Amygdala (tissue), 56 donors: ENCODE results near the gene WNT3.
A peak's percentile ranks its signal among the peaks of the same experiment; 100 is the strongest.

ENCODE experiments used
- DNase-seq, 56 donors: peaks; one replicate each; lab custom pipeline; 2025; lab: John Stamatoyannopoulos, UW

The WNT3 gene

DNA sequence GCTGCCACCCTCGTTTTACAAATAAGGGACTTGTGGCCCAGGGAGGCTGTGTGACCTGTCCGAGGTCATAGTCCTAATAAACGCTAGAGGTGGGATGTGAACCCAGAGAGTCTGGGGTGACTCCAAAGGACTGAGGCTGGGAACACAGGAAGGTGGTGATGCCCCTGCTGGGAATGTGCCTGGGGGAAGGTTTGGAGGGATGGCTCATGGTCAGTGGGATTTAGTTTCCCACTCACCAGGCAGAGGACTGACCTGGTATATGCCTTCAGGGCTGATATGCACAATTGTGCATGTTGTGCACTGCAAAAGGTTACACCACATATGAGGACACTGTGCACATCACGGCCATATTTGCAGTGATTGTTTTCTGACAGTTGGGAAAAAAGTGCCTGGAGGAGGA, 19.0 kb upstream of the WNT3 start:
- DNase-seq, result no peak

DNA sequence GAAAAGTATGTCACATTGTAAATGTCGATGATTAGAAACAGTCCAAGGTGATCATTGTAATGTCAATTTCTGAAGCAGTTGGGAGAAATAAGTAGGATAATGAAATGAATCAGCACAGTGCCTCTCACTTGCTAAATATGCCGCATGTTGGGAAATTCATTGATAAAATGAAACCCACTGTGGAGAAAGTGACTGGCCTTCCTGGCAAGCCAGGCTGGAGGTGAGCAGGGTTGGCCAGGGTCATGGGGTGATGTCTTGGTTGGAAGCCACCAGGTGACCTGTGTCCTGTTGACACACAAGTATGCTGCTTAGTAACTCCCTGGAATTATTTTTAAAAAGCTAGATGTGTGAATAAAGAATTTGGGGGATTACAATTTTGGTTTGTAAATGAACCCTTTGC, 18.0 kb upstream of the WNT3 start:
- DNase-seq, result no peak

DNA sequence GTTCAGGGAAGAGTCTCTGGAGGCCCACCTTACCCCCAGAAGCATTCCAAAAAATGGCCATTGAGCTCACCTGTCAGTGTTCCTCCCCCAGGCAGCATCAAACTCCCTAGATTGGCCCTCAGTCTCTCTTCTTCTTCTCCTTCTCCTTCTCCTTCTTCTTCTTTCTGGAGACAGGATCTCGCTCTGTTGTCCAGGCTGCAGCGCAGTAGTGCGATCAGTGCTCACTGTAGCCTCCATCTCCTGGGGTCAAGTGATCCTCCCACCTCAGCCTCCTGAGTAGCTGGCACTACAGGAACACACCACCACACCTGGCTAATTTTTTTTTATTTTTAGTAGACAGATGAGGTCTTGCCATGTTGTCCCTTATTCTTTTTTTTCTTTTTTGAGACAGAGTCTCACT, 16.4 kb upstream of the WNT3 start:
- no peak for DNase-seq

DNA sequence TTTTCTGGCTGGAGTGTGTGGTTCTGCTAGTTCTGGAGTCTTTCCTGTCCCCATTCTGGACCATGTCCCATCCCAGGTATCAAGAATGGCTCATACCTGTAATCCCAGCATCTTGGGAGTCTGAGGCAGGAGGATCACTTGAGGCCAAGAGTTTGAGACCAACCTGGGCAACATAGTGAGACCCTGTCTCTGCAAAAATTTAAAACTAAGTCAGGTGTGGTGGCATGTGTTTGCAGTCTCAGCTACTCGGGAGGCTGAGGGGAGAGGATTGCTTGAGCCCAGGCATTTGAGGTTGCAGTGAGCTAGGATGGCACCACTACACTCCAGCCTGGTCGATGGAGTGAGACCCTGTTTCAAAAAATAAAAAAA, 15.3 kb upstream of the WNT3 start:
- no peak for DNase-seq

DNA sequence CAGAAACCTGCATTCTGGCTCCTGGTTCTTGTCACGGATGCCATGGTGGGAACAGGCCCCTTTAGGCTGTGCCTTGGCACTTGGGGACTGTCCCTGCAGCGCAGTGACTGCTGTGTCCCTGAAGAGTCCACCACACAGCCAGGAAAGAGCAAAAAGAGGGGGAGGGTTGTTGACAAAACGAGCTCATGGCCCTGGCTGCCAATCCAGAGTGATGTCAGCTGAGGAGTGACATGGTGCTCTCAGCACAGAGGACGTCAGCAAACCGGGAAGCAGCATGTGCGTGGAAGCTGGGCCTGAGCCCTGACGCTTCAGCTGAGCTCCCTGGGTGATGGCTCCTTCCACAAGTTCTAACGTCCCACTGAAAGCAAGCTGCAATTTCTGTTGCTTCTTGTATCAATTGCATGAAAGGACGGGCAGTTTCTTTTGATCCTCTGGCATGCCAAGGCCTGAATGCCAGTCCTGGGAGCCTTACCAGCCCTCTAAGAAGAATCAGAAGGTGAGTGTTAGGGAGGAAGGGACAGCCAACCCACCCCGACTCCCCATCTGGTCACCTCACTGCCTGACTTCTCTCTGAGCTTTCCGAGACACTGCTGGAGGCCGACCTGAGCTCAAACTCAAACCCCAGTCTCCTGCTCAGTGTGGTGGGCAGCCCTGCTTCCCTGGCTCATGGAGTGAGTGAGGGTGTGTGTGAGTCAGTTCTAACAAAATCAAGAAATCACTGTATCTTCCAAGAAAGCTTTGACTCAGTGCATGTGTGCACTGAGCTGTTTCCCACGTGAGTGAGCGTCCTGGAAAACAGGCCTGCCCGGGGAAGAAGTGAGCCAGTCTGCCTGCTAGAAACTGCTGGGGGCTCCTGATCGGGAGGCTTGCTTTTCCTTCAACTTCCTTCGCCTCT, 14.7 kb upstream of the WNT3 start:
- DNase-seq, result peak in 32 of 56 donors; percentile 10 to 64 (median 24)

- peak in 8 of 56 donors; percentile 22 to 46 (median 29) for DNase-seq
These were observed 13.9 kb upstream of the WNT3 start for GRCh38 chr17:46832331-46832821.

DNA sequence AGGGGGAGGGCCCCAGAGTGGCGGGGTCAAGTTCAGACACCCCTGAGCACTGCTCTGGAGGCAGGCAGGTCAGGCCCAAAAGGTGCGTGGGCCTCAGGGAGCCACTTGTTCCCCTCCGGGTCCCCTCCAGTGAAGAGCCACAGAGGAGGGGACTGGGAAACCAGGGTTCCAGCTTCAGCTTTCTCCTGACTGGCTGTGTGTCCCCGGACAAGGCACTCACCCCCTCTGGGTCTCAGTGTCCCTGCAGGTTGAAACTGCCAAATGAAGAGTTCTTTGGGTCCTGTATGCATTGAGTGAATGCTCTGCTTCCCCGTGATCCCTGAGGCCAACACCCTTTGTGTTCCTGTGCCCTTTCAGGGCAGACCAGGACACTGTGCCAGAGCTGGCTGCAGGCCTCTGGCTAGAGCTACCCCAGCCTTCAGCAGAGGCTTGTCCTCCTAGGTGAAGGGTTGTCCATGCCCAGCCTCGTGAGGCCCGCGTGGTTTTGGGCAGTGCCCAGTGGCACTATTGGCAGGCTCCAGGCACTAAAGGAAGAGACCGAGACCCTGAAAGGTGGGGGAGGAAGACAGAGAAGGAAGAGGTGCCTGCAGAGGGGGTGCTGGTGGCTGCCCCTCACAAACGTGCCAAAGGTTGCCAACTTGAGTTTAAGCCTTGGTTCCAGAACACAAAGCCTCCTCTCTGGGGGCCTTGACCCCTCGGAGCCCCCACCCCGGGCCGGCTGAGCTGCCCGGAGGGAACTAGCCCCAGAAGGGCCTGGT, 13.3 kb upstream of the WNT3 start:
- DNase-seq, result peak in 28 of 56 donors; percentile 5 to 66 (median 28)

DNA sequence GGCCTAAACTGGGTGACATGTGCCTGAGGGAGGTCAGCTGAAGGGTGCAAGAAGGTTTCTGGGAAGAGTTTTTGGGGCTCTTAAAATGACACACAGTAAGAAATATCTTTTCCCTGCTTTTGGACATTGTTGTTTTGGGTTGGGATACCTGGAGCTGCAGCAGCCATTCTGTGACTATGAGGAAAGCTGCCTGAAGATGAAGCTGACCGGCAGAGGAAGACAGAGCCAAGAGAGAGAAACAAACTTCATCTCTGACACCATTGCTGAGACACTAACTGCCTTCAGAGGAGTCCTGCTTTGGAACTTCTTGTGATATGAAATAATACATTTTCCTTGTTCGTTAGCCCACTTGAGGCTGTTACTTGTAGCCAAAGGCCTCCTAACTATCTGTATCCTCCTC, 8.8 kb upstream of the WNT3 start:
- no peak for DNase-seq

DNA sequence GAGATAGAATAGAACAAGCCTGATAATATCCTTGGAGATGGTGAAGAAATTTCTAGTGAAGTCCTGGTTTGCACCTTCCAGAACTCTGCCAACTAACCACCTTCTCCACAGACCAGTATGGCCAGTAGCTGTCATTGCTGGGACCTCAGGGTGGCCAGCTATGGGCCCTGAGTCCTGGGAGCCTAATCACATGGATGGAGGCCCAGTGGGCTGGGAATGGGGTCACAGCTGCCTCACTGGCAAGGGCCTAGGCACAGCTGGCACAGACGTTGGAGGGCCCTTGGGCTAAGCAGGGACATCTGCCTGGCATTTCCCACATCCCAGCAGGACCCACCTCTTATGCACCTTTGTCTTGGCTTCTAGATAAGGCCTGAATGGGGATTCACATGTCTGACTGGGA, 7.6 kb upstream of the WNT3 start:
- no peak for DNase-seq

GRCh38 chr17:46823657-46824056, 5.2 kb upstream of the WNT3 start:
- no peak for DNase-seq

DNA sequence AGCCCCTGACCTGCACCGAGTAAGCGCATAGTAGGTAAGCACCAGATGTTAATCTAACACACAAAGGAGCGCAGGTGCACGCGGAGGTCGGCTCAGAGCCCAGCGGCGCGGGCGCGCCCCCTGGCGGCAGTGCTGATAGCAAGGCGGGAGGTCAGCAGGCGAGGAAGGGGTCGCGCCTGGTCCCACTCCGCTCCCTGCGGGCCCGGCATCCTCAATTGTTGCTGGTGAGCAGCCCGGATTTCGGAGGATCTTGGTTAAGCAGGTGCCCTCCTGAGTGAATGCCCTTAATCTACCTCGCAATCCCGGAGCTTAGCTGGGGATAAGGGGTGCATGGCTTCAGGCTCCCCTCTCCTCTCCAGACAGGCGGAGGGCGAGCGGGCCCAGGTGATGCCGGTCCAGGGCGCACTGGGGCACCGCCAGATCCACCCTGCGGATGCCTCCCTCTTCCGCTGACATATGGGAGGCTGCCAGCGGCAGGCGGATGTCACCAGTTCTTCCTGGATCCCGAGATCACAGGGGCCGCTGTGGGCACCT, 4.0 kb upstream of the WNT3 start:
- DNase-seq, result peak in 1 of 56 donors; percentile 6

- no peak for DNase-seq
These were observed 3.2 kb upstream of the WNT3 start for GRCh38 chr17:46821482-46822387.

GRCh38 chr17:46820592-46821450, 2.3 kb upstream of the WNT3 start:
- DNase-seq, result no peak

DNA sequence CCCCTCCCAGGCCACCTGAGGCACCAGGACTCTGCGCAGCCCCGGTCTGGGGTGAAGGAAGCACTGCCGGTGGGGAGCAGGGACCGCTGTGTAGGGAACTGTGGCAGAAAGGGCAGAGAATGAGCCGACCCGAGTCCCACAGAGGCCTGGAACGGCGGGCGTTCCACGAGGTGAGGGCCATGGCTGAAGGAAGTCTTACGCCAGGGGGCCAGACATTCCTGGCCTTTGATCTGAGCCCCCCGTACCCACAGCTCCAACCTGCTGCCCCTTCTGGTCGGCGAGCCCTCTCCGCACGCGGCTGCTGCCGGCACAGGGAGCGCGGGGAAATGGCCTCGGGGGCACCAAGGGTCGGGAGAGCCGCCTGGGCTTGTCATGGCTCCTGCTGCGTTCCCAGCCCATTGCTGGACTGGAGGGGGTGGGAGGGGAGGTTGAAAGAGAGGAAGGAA, 1.4 kb upstream of the WNT3 start:
- DNase-seq, result no peak

- no peak for DNase-seq
These were observed 702 bp upstream of the WNT3 start for GRCh38 chr17:46818929-46819859.

DNA sequence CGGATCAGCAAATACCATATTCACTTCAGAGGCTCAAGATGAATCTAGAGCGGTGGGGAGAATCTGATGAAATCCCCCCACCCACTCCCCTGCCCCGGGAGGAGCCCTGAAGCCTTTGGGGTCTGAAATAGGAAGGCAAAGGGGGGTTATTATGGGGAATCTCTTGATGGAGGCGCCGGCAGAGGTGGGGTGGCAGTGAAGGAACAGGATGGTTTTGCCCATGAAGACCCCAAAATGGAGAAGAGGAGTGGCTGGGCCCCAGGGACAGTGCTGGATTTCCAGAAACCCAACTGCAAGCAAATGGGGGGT, 637 bp downstream of the WNT3 start:
- no peak for DNase-seq

DNA sequence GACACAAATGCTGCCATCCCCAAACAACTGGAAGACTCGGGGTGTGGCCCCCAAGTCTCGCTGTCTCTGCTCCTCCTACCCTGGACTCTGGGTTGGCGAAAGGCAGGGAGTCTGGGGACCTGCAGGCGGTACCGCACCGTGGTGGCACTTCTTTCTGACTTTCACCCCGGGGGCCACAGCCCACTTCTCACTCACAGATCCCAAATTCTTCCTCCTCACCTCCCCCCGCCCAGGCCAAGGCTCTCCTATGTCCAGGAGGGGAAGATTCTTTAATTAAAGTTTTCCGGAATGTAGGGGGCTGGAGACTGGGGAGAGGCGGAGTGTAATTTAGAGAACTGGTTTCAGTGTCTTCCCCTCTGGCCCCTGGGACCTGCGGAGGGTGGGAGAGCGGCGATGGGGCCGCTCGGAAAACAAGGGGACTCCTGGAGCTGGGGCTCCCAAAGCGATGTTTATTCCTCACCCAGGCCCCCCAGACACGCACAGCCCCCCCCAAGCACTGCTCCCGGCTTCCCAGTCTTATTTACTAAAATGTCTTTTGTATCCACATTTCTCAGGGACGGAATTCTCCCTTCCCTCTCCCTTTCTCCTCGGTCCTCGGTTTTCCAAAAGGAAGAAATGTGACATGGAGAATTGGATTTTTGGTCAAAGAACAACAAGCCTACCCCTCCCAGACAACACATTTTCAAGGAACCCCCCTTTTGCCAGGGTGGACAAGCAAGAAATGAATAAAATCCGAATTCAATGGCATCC, 1.2 kb downstream of the WNT3 start:
- DNase-seq, result no peak
